Mucosa of descending colon (tissue), 3 donors: ENCODE results near the gene PUSL1. TPM values are rescaled to one million over a fixed set of nuclear protein-coding genes. Genes with fewer than 3 reads are reported as not detected.

Experiments used
- ATAC-seq: fragments of 200-7000 bp; cut with Tn5 transposase; one replicate; pipeline ENCODE4 v1.9.1; 2020; ENCODE audit warnings: mild to moderate bottlenecking, moderate library complexity
- DNase-seq, 3 donors: peaks; one replicate each; pipeline ENCODE4 v3.0.0-alpha.2; 2020
- H3K36me3 ChIP-seq: fragments of 200-600 bp; one replicate; pipeline ENCODE4 v1.8.0; 2021; ENCODE audit warnings: low read depth, mild to moderate bottlenecking
- H3K4me1 ChIP-seq: fragments of 200-600 bp; one replicate; pipeline ENCODE4 v1.8.0; 2021; ENCODE audit warnings: low read depth, mild to moderate bottlenecking
- H3K4me3 ChIP-seq: fragments of 200-600 bp; one replicate; pipeline ENCODE4 v1.8.0; 2021; ENCODE audit warnings: mild to moderate bottlenecking
- H3K9me3 ChIP-seq: fragments of 200-600 bp; one replicate; pipeline ENCODE4 v1.8.0; 2021; ENCODE audit warnings: mild to moderate bottlenecking
- CTCF ChIP-seq: fragments of 200-600 bp; IDR thresholded peaks from one replicate; pipeline ENCODE4 v1.8.0; 2022; ENCODE audit warnings: antibody characterized with exemption, mild to moderate bottlenecking
- intact Hi-C, 2 donors: fragments of 100-400 bp; cut with DNase I in 1 of 2; cut with micrococcal nuclease in 1 of 2; formaldehyde crosslinking; loops; one replicate each; pipeline versions ENCODE4 v1.11.0 to v1.11.1; 2022; cut with DNase I, micrococcal nuclease
- total RNA-seq, 3 donors: library from RNA; stranded (reverse); fragmentation: NEBNext Ultra II Directional in 2 of 3; extraction: Animal tissue kit (Norgen Biotek cat#: 25700) in 2 of 3; gene quantifications; one replicate each; pipeline versions ENCODE4 v1.2.1 to v1.2.4, GENCODE V29; 2021 to 2023
- donor health status: DM: no; HTN: no; CAD: no; lungs with moderate emphysema.
- donor health status: DM: no; HTN: no; CAD: no.
- donor health status: DM: no; HTN: yes; CAD: no.

PUSL1 gene
- total RNA-seq, 3 donors from 2014 or later = 12.4 to 15.9 (median 15.4) TPM

DNA sequence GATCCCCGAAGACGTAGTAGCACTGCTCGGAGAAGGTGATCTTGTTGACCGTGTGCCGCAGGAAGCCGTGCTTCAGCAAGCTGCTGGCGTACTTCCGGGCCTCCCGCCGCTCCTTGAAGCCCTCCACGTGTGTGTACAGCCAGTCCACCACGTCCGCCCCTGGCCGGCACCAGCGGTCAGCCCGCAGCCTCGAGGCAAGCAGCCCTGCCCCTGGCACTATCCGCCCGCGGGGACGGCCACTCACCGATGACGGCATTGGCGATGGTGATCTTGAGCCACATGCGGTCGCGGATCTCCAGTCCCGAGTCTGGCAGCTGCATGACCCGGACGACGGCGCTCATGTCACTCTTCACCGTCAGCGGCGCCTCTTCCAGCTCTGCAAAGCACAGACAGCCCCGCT lies 29.9 kb downstream of the PUSL1 start:
- H3K4me1 ChIP-seq = peaks cover 2% of the 10 kb centered on the region
- intact Hi-C loops = no loop called here
- no peak for ATAC-seq
- no peaks in the 10 kb centered on the region for H3K9me3 ChIP-seq
- TF ChIP-seq CTCF = no peak
- no peak for DNase-seq
- no peaks in the 10 kb centered on the region for H3K36me3 ChIP-seq
- H3K4me3 ChIP-seq = no peak overlapping the region

- peaks cover under 1% of the 10 kb centered on the region for H3K4me1 ChIP-seq
- H3K36me3 ChIP-seq = no peaks in the 10 kb centered on the region
- intact Hi-C loops = no loop called here
- H3K9me3 ChIP-seq = no peaks in the 10 kb centered on the region
- TF ChIP-seq CTCF = no peak
- DNase-seq = no peak
- H3K4me3 ChIP-seq = no peak overlapping the region
- ATAC-seq = no peak
Observed at GRCh38 chr1:1340185-1340584, 31.8 kb downstream of the PUSL1 start.

- DNase-seq = no peak
- no peak for TF ChIP-seq CTCF
- Histone ChIP-seq H3K4me1 (peaks cover 7% of the 10 kb centered on the region), H3K9me3 (no peaks in the 10 kb centered on the region), H3K36me3 (no peaks in the 10 kb centered on the region), H3K4me3 (no peak overlapping the region)
- intact Hi-C loops = no loop called here
- no peak for ATAC-seq
Observed at GRCh38 chr1:1340791-1341548, 32.6 kb downstream of the PUSL1 start.

GRCh38 chr1:1341549-1342021 lies 33.2 kb downstream of the PUSL1 start:
- no peak for TF ChIP-seq CTCF
- ATAC-seq (no peak), DNase-seq (no peak)
- Histone ChIP-seq H3K4me1 (peaks cover 12% of the 10 kb centered on the region), H3K9me3 (no peaks in the 10 kb centered on the region), H3K4me3 (no peak overlapping the region), H3K36me3 (no peaks in the 10 kb centered on the region)
- intact Hi-C loops = no loop called here

GRCh38 chr1:1342061-1342562 lies 33.7 kb downstream of the PUSL1 start:
- intact Hi-C loops = no loop called here
- no peaks in the 10 kb centered on the region for H3K9me3 ChIP-seq
- no peak overlapping the region for H3K4me3 ChIP-seq
- H3K4me1 ChIP-seq = peaks cover 17% of the 10 kb centered on the region
- ATAC-seq (no peak), DNase-seq (no peak)
- no peak for TF ChIP-seq CTCF
- H3K36me3 ChIP-seq = no peaks in the 10 kb centered on the region
